ENCODE data around the gene GARRE1. TPM values are rescaled to one million over a fixed set of nuclear protein-coding genes. Genes with fewer than 3 reads are reported as not detected.

The GARRE1 gene
- total RNA-seq, 1 experiment from 2014 or later = 16.9 TPM

DNA sequence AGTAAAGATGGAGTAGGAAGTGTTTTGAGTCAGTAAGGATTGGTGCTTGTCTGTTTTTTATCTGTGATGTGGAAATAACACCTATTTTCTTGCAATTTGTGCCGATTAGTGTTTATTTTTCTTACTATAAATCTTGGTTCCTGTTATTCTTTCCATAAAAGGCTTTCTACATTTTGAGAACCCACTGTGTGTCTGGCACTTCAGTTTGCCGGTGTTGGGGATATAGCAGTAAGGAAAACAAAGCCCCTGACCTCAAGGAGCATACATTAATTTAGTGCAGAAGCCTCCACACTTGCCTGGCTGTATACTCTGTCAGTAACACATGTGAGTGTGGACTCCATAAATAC is 35.6 kb upstream of the GARRE1 start:
- Histone ChIP-seq H3K9ac (ENCODE audit: low read length) (no peak overlapping the region), H3K4me1 (ENCODE audit: control insufficient read depth in 1 of 2, insufficient read depth in 2 of 2, low read length in 2 of 2) (peaks cover 0 to 9% of the 10 kb centered on the region in 2 experiments; a peak in 1 of 4 replicates), H3K9me3 (ENCODE audit: control insufficient read depth in 1 of 2, insufficient read depth in 1 of 2, low read depth in 1 of 2, low read length in 2 of 2) (no peaks in the 10 kb centered on the region), H3K4me2 (ENCODE audit: low read length) (no peak overlapping the region), H3K36me3 (ENCODE audit: control insufficient read depth in 1 of 2, insufficient read depth in 2 of 2, low read length in 2 of 2) (peaks cover 40% of the 10 kb centered on the region in 2 experiments), H3K27ac (ENCODE audit: low read depth, low read length) (no peak overlapping the region), H2AFZ (ENCODE audit: low read depth, low read length, poor library complexity, severe bottlenecking) (no peak overlapping the region), H4K20me1 (ENCODE audit: insufficient read depth) (0 out of 2 replicates have a peak, but pooled peaks cover 3% of the 10 kb centered on the region), H3K79me2 (ENCODE audit: insufficient read depth, low read length) (peaks cover 66% of the 10 kb centered on the region), H3K4me3 (replicated peaks in 1 of 2; ENCODE audit: low read depth in 1 of 2, low read length in 2 of 2) (no peak overlapping the region), H3K27me3 (ENCODE audit: insufficient read depth, low read length) (no peaks in the 10 kb centered on the region), H3K9me2 (ENCODE audit: insufficient read depth) (no peaks in the 10 kb centered on the region)
- DNase-seq (ENCODE audit: low read depth, low spot score) = no peak
- ChIA-PET RAD21 (ENCODE audit: low non-redundant PET in 1 of 2, low total read pairs in 2 of 2, uncharacterized antibody in 2 of 2, unreplicated experiment in 2 of 2) (no interaction called here), POLR2A (no interaction called here), CTCF (interaction anchor here (0.9 to 1.5 kb wide), 5 partner anchors 10 to 441 kb away, joined by 3 to 5 read pairs (median 3); no protein-coding TSS in a partner anchor)
- intact Hi-C loops (cut with micrococcal nuclease) = no loop called here
- TF ChIP-seq YY1 (IDR thresholded peaks at IDR 0.05; ENCODE audit: extremely low read depth, insufficient replicate concordance, low read depth, low read length) = no peak
- TF ChIP-seq, protein P1, sequence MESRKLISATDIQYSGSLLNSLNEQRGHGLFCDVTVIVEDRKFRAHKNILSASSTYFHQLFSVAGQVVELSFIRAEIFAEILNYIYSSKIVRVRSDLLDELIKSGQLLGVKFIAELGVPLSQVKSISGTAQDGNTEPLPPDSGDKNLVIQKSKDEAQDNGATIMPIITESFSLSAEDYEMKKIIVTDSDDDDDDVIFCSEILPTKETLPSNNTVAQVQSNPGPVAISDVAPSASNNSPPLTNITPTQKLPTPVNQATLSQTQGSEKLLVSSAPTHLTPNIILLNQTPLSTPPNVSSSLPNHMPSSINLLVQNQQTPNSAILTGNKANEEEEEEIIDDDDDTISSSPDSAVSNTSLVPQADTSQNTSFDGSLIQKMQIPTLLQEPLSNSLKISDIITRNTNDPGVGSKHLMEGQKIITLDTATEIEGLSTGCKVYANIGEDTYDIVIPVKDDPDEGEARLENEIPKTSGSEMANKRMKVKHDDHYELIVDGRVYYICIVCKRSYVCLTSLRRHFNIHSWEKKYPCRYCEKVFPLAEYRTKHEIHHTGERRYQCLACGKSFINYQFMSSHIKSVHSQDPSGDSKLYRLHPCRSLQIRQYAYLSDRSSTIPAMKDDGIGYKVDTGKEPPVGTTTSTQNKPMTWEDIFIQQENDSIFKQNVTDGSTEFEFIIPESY (IDR thresholded peaks at IDR 0.05; ENCODE audit: extremely low read depth, insufficient replicate concordance, low read length) = no peak
- TF ChIP-seq EZH2phosphoT487 (IDR thresholded peaks at IDR 0.05; ENCODE audit: borderline replicate concordance) = no peak
- TF ChIP-seq CBX3 (IDR thresholded peaks at IDR 0.05; ENCODE audit: low read depth) = no peak
- no peak for TF ChIP-seq TCF7L2 (IDR thresholded peaks at IDR 0.05; ENCODE audit: borderline replicate concordance, extremely low read depth, insufficient read depth, insufficient read length)
- no peak for TF ChIP-seq SIN3A (IDR thresholded peaks at IDR 0.05; ENCODE audit: low read depth)
- ATAC-seq = no peak
- BruUV-seq (replicated peaks) = no TSS peak
